HUES48 (cell line): Measurements from ENCODE around the gene ETV3L.

Source experiments
- H3K27ac ChIP-seq: one replicate; pipeline ENCODE4 v1.7.0; 2013; ENCODE audit warnings: low read depth, low read length, inconsistent platforms
- H3K27me3 ChIP-seq: 2 replicates; pipeline ENCODE4 v1.6.1; 2013; ENCODE audit warnings: mild to moderate bottlenecking, low read length; ENCODE audit not compliant: control insufficient read depth, insufficient read depth
- H3K36me3 ChIP-seq: 2 replicates; pipeline ENCODE4 v1.6.1; 2013; ENCODE audit warnings: low read length; ENCODE audit not compliant: control insufficient read depth, insufficient read depth
- H3K4me1 ChIP-seq: 2 replicates; pipeline ENCODE4 v1.6.1; 2013; ENCODE audit warnings: mild to moderate bottlenecking, low read length; ENCODE audit not compliant: control insufficient read depth, insufficient read depth
- H3K4me3 ChIP-seq: 2 replicates; pipeline ENCODE4 v1.5.1; 2013; ENCODE audit warnings: mild to moderate bottlenecking, low read depth, low read length
- H3K9ac ChIP-seq: 2 replicates; pipeline ENCODE4 v1.6.1; 2013; ENCODE audit warnings: mild to moderate bottlenecking, low read depth, low read length, moderate library complexity
- H3K9me3 ChIP-seq: 2 replicates; pipeline ENCODE4 v1.6.1; 2013; ENCODE audit warnings: low read length; ENCODE audit not compliant: control insufficient read depth, insufficient read depth

ETV3L gene

GRCh38 chr1:157099633-157100009, at the start of gene ETV3L:
Gene ETV3L (minus strand): TSS chr1:157099808. CDS start chr1:157099523, 285 bp downstream.
- Histone ChIP-seq H3K9ac (no peak within 1 kb of the TSS), H3K9me3 (no peaks in the 10 kb centered on the region), H3K4me1 (no peaks in the 10 kb centered on the region), H3K27ac (no peak within 1 kb of the TSS), H3K27me3 (no peaks in the 10 kb centered on the region), H3K4me3 (no peak within 1 kb of the TSS), H3K36me3 (no peaks in the 10 kb centered on the region)

DNA sequence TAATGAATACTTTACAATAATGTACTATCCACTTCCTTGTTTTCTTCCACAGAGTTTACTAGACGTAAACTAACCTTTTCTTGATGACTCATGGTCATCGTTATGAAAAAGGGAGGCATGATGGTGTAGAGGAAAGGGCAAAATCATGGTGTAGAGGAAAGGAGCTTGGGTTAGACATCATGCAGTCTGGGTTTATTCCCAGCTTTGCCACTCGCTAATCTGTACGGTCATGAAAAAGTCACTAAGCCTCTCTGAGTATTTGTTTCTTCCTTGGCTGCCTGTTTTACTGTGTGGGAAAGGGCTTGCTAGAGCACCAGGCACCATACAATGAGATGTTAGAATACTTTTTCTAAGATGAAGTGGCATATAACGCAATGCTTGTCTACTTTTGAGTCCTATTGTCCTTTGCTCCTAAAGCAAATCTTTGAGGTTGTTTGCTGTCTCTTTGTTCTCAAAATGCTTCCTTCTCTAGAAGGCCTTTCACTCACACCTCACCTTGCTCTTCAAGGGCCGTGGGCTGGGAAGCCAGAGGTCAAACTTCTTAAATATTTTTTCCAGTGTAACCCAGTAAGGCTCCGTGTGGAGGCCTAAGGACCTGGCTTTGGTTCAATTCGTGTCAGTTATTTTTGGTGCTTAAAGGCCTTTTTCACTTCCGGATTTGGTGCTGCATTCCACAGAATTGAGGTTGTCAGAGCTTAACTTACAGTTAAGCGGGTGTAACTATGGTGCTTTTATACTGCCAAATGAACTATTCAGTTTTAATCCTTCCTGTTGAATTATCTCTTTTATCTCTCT, 48.5 kb upstream of the ETV3L start:
- H3K4me1 ChIP-seq: no peaks in the 10 kb centered on the region
- H3K4me3 ChIP-seq: no peak overlapping the region
- H3K27ac ChIP-seq: no peak overlapping the region
- H3K36me3 ChIP-seq: no peaks in the 10 kb centered on the region
- H3K9ac ChIP-seq: no peak overlapping the region
- H3K9me3 ChIP-seq: no peaks in the 10 kb centered on the region
- no peaks in the 10 kb centered on the region for H3K27me3 ChIP-seq

- Histone ChIP-seq H3K9me3 (no peaks in the 10 kb centered on the region), H3K27me3 (no peaks in the 10 kb centered on the region), H3K36me3 (no peaks in the 10 kb centered on the region), H3K9ac (no peak overlapping the region), H3K4me1 (no peaks in the 10 kb centered on the region; the same call in 1 of the 2 replicates), H3K4me3 (no peak overlapping the region), H3K27ac (no peak overlapping the region)
These were observed 47.4 kb upstream of the ETV3L start for GRCh38 chr1:157147037-157147436.

GRCh38 chr1:157146244-157146643, 46.6 kb upstream of the ETV3L start:
- no peaks in the 10 kb centered on the region for H3K9me3 ChIP-seq

DNA sequence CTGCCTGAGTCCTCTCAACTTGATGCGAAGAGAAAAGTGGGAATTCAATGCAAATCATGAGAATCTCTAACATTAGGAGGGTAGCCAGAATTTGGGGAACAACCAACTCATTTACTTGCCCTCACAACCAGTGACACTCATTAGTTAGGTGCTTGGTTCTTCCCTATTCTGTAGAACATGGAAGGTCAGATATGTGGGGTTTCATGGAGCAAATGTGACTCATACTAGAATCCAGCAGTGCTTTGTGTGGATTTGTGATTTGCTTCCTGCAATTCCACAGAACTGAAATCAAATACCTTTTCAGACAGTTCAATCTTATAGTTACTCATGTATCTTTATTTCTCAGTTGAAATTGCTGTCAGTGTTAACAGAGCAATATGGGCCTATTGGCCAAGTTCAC, 45.5 kb upstream of the ETV3L start:
- Histone ChIP-seq H3K36me3 (no peaks in the 10 kb centered on the region), H3K9me3 (no peaks in the 10 kb centered on the region), H3K27me3 (no peaks in the 10 kb centered on the region; the same call in 1 of the 2 replicates), H3K4me1 (peaks cover 14% of the 10 kb centered on the region), H3K27ac (no peak overlapping the region), H3K4me3 (no peak overlapping the region), H3K9ac (no peak overlapping the region)

More at GRCh38 chr1:157146244-157146643, 46.6 kb upstream of the ETV3L start:
- Histone ChIP-seq H3K36me3 (no peaks in the 10 kb centered on the region), H3K4me1 (peaks cover 3% of the 10 kb centered on the region), H3K27me3 (no peaks in the 10 kb centered on the region; the same call in 1 of the 2 replicates), H3K4me3 (no peak overlapping the region), H3K9ac (no peak overlapping the region), H3K27ac (no peak overlapping the region)

GRCh38 chr1:157144509-157144908, 44.9 kb upstream of the ETV3L start:
- Histone ChIP-seq H3K9me3 (no peaks in the 10 kb centered on the region), H3K4me3 (no peak overlapping the region), H3K27ac (no peak overlapping the region), H3K9ac (no peak overlapping the region), H3K36me3 (no peaks in the 10 kb centered on the region), H3K4me1 (peaks cover 19% of the 10 kb centered on the region), H3K27me3 (no peaks in the 10 kb centered on the region; the same call in 1 of the 2 replicates)

DNA sequence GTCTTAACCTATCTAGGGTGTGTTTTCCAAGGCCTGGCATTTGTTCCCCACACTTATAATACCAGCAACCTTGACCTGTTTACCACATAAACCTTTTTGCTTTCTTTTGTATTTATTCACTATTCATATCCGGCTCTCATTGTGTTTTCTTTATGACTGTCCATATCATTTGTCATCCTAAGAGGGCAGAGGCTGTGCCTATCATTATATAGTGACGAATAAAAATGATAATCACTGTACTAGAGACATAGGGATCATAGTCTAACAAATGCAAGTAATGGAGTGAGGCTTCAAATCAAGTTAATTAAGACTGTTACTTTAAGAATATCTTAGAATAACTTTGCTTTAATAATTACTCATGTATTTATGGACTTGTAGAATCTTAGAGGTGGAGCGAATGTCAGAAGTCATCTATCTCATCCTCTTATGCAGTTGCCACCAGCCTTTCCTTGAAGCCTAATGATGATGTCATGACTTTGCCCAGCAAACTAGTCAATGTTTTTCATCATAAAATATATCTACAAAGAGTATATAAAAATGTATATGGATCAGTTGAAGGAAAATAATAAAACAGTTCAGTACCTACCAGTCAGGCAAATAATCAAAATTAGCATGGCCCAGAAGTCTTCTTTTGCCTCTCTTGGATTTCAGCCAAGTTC, 43.3 kb upstream of the ETV3L start:
- H3K27ac ChIP-seq: no peak overlapping the region
- H3K36me3 ChIP-seq: no peaks in the 10 kb centered on the region
- H3K9me3 ChIP-seq: no peaks in the 10 kb centered on the region
- H3K27me3 ChIP-seq: no peaks in the 10 kb centered on the region; the same call in 1 of the 2 replicates
- H3K4me1 ChIP-seq: peaks cover 27% of the 10 kb centered on the region
- no peak overlapping the region for H3K9ac ChIP-seq
- H3K4me3 ChIP-seq: no peak overlapping the region

DNA sequence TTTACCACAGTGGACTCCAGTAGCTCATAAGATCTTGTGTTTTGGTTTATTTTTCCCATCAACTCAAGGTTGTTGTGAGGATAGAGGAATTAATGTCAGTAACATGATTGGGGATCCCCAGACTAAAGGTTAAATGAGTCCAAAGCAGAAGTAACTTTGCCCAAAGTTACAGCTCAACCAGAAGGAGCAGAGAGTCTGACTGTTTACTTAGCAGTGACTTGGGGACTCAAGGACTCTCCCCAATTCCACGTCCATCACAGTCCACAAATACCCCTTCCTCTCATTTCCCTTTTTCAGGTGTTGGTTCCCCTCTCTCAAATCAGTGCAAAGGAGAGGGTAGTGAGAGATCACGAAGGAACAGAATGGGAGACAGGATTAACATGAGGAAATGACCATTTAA, 42.6 kb upstream of the ETV3L start:
- H3K27me3 ChIP-seq: no peaks in the 10 kb centered on the region; the same call in 1 of the 2 replicates
- H3K4me1 ChIP-seq: peaks cover 29% of the 10 kb centered on the region
- no peak overlapping the region for H3K9ac ChIP-seq
- H3K4me3 ChIP-seq: no peak overlapping the region
- H3K36me3 ChIP-seq: no peaks in the 10 kb centered on the region
- no peaks in the 10 kb centered on the region for H3K9me3 ChIP-seq
- no peak overlapping the region for H3K27ac ChIP-seq

GRCh38 chr1:157141212-157141855, 41.7 kb upstream of the ETV3L start:
- Histone ChIP-seq H3K27me3 (no peaks in the 10 kb centered on the region; the same call in 1 of the 2 replicates), H3K9me3 (no peaks in the 10 kb centered on the region), H3K36me3 (no peaks in the 10 kb centered on the region), H3K4me1 (peaks cover 38% of the 10 kb centered on the region), H3K27ac (no peak overlapping the region), H3K9ac (no peak overlapping the region), H3K4me3 (no peak overlapping the region)

GRCh38 chr1:157140063-157140588, 40.5 kb upstream of the ETV3L start:
- Histone ChIP-seq H3K36me3 (peaks cover 12% of the 10 kb centered on the region), H3K4me3 (no peak overlapping the region), H3K9ac (no peak overlapping the region), H3K4me1 (peaks cover 39% of the 10 kb centered on the region), H3K27me3 (no peaks in the 10 kb centered on the region; the same call in 1 of the 2 replicates), H3K9me3 (no peaks in the 10 kb centered on the region), H3K27ac (peak overlapping the region; percentile 76)
